Fibroblast of the aortic adventitia (primary cell): ENCODE data around the gene ZFP57. TPM values are rescaled to one million over a fixed set of nuclear protein-coding genes. Genes with fewer than 3 reads are reported as not detected.

Experiments used
- DNase-seq: peaks from one replicate; pipeline ENCODE4 v3.0.0-alpha.2; 2010; ENCODE audit warnings: low read depth
- H3K4me3 ChIP-seq: 2 replicates; pipeline ENCODE4 v1.5.1; 2011; ENCODE audit warnings: low read depth, mild to moderate bottlenecking, control low read depth, low read length, moderate library complexity
- total RNA-seq: library from RNA; depleted of rRNA; stranded (reverse); fragments of >200 nt; gene quantifications from 2 replicates; pipeline ENCODE4 v1.2.3, GENCODE V29; 2012; ENCODE audit warnings: low replicate concordance
- TF ChIP-seq, protein P1 (sequence below): IDR thresholded peaks from 2 replicates; pipeline ENCODE4 v1.5.1; 2011; ENCODE audit warnings: mild to moderate bottlenecking, low read length, control low read depth, inconsistent platforms; ENCODE audit not compliant: insufficient read depth

Gene ZFP57
- total RNA-seq, 1 donor, result not detected

DNA sequence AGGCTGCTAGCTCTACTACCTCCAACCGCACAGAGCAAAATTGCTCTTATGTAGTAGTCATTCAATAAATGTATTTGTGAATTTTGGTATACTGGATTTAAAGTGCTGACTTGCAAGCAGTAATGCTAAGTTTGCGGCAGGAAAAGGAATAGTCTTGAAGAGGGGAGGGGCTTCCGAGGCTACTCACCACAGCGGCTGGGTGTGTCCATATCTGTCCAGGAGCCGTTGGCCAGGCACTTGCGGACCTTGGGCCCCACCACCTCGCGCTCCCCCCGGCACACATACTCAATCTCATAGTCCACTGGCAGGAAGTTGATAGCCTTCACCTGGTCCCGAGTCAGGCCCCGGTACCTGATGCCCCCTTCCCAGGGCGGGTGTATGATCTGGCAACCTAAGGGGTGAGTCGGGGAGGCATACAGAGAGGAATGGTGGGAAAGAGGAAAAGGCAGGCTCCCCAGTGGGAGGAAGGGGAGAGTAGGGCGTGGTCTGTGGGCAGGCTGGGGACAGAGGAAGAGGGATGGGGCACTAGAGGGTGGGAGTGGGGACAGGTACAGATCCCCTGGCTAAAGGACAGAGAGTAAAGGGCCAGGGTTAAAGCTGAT, 49.6 kb downstream of the ZFP57 start:
- no peak for DNase-seq
- H3K4me3 ChIP-seq, result peak overlapping the region; percentile 78
- TF ChIP-seq, protein P1, sequence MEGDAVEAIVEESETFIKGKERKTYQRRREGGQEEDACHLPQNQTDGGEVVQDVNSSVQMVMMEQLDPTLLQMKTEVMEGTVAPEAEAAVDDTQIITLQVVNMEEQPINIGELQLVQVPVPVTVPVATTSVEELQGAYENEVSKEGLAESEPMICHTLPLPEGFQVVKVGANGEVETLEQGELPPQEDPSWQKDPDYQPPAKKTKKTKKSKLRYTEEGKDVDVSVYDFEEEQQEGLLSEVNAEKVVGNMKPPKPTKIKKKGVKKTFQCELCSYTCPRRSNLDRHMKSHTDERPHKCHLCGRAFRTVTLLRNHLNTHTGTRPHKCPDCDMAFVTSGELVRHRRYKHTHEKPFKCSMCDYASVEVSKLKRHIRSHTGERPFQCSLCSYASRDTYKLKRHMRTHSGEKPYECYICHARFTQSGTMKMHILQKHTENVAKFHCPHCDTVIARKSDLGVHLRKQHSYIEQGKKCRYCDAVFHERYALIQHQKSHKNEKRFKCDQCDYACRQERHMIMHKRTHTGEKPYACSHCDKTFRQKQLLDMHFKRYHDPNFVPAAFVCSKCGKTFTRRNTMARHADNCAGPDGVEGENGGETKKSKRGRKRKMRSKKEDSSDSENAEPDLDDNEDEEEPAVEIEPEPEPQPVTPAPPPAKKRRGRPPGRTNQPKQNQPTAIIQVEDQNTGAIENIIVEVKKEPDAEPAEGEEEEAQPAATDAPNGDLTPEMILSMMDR, result no peak

DNA sequence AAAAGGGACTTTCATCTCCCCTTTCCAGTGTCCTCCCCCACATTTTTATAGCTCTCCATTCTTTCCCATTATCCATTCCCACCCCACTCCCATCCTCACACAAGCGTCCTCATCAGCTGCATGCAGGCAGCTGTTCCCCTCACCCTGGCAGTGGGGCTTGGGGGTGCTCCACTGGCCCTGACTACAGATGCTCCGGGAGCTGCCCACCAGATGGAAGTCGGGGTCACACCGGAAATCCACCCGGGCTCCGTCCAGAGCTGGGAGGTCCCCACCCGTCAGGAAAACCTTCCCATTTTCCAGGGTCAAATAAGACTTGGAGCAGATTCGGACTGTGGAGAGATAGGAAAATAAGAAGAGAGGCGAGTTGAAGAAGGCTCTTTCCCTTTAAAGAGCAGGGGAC, 50.6 kb downstream of the ZFP57 start:
- H3K4me3 ChIP-seq, result no peak overlapping the region
- DNase-seq, result no peak
- TF ChIP-seq, protein P1, result no peak

DNA sequence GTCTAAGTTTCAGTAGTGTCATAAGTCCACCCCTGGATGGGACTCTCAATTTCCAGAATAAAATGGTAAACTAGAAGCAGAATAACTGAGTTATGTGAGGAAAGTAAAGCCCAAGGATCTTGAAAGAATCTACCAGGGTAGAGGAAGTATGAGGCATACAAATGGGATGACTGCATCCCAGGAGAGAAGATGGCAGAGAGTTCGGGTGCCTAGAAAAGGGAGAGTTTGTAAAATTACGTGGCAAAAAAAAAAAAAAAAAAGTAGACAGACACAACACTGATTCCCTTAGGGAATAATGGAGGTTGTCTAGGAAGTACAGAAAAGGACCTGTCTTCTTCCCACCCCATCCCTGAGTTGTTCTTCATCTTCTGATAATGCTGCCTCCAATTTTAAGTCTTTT, 51.4 kb downstream of the ZFP57 start:
- TF ChIP-seq, protein P1, result no peak
- H3K4me3 ChIP-seq, result no peak overlapping the region
- DNase-seq, result no peak

DNA sequence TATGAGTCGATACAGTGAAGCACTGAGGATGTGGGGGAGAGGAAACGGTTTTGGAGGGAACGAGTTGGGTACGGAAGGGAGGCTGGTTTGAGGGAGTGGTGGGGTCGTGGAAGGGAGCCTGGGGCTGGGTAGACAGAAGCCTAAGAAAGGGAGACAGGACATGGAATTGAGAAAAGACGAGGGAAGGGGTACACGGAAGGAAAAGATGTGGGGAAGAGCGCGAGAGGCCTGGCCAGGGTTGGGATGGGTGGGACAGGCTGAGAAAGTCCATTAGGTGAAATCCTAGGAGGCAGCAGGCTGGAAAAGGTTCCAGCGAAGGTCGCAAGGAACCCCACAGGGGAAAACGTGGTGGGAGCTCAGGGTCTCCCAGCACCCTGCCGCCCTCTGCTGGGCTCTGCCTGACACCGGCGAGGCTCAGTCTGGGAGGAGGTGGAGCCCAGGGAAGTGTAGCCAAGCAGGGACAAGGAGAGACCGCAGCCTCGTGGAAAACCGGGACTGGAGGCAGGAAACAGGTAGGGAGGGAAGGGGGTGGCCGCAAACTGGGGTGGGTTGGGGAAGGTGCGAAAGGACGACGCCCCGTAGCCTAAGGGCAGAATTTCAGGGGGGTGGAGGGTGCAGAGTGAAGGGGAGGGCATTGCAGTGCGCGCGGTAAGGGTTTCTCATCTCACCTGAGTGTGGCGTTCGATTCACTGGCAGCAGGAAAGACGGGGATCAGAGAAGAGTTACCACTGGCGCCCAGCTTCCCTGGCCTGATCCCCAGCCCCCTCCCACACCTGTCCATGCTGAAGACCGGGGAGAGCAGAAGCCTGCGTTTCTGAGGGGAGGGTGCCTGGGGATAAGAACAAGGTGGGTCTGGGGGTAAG, 52.3 kb downstream of the ZFP57 start:
- peak overlapping the region; percentile 82 for H3K4me3 ChIP-seq
- TF ChIP-seq, protein P1, result peak; percentile 90
- peak; percentile 62 for DNase-seq

DNA sequence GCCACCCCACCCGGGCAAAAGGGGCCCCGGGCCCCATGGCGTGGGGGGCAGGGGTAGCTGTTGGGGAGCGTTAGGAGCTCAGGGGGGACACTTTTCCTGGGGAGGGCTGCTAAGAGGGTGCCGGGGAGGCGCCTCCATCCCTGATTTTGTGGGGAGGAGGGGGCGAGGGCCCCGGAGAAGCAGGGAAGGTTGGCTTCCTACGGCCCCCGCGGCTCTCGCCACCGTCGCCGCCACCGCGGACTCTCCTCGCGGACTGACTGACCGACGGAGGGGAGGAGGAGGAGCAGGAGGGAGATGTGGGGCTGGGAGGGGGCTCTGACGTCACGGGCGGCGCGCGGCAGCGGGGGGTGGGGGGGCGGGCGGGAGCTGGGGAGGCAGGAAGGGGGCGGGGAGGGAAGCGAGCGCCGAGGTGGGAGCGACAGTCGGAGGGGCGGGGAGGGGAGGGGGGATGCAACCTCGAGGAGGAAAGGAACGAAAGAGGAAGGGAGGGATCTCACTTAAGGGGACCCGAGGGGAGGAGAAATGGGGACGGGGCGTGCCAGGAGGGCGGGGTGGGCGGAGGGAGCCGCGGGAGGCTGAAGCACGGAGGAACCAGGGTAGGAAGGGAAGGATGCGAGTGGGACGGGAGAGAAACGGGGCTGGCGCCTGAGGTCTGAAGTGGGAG, 53.1 kb downstream of the ZFP57 start:
- DNase-seq, result peak; percentile 82
- TF ChIP-seq, protein P1, result no peak
- peak overlapping the region; percentile 82 for H3K4me3 ChIP-seq

DNA sequence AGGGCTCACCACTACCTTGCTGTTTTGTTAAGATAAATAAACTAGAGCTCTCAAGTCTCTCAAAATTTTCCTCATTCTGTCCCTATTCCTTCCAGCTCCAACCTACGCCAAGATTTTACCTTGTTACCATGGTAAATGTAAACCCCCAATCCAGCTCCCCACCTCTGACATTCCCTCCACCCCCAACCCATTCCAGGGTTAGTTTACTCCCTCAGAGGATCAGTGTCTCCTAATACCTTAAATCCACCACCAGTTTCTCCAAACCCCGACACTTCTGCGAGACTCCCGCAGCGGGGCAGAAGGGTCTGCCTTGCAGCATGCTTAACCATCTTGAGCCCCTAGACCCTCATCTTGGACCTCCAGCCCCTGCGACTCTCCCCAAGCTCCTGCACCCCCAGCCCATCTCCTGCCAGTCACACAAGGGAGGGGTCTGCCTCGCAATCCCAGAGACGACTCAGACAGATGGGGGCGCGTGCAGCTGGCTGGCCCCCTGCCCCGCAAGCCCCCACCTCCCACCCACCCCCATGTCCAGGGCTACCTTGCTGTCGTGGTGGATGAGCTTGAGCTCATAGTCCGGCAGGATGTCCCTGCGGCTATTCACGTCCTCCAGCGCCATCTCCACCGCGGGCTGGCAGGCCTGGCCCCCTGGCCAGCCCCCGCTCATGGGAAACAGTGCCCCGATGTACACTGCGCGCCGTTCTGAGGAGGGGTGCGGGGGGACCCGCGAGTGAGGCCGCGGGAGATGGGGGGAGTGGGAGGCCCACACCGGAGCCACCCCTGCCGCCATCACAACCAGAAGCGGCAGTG, 53.8 kb downstream of the ZFP57 start:
- DNase-seq, result no peak
- H3K4me3 ChIP-seq, result peak overlapping the region; percentile 82
- TF ChIP-seq, protein P1, result no peak
